GM21360 (cell line): ENCODE measurements around the gene ITSN1.

Experiments used
- ATAC-seq: cut with Tn5 transposase; IDR thresholded peaks from one replicate; pipeline ENCODE4 v1.9.1; 2021; ENCODE audit warnings: mild to moderate bottlenecking, moderate library complexity; ENCODE audit not compliant: unreplicated experiment

Gene ITSN1

DNA sequence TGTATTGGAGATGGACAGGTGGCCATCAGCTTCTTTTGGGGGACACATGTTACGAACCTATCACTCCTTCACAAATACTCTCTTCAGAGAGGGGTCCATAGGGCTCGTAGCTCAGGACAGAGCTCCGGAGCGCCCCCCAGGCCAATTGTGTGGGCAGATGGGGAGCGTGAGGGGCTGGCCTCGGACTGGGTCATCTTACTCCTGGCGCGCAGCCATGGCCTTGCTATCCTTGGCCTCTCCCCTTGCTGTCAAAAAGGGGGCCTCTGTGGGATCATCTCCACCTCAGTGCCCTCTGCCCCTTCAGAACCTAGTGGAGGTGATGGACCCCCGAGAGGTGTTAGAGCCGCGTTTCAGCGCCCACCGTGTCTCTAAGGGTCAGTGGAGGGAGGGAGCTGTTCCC lies 238.3 kb downstream of the ITSN1 start:
- ATAC-seq = no peak

- ATAC-seq = no peak
These were observed 239.6 kb downstream of the ITSN1 start for GRCh38 chr21:33881689-33882440.

DNA sequence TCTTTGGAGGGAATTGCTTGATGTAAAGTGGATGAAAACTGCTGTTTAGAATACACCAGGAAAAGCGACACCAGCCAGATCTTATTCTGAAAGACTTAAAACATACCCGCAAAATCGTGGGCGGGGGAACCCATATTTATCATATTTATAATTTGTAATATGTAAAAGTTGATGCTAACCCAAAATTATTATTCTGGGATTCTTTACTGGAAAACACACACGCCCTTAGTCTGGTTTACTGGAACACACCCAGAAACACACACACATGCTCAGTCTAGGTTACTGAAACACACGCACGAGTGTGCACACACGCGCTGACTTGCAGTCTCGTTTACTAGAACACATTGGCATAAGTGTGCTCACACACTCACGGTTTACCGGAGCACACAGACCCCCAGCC lies 240.8 kb downstream of the ITSN1 start:
- ATAC-seq = no peak

GRCh38 chr21:33884376-33885171 lies 242.3 kb downstream of the ITSN1 start:
- no peak for ATAC-seq

DNA sequence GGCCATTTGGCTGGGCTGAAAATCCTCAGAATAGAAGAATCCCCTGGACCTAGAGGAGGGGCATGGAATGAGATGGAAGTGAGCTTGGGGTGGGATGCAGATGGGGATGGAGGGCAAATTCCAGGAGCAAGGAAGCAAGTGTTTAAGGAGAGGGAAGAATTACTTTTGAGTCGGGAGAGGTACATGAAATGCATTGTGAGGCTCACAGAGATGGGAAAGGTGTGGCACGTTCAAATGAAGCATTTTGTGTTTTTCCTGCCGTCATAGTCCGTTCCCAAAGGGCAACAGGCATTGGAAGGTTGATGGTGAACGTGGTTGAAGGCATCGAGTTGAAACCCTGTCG lies 242.8 kb downstream of the ITSN1 start:
- ATAC-seq = no peak

DNA sequence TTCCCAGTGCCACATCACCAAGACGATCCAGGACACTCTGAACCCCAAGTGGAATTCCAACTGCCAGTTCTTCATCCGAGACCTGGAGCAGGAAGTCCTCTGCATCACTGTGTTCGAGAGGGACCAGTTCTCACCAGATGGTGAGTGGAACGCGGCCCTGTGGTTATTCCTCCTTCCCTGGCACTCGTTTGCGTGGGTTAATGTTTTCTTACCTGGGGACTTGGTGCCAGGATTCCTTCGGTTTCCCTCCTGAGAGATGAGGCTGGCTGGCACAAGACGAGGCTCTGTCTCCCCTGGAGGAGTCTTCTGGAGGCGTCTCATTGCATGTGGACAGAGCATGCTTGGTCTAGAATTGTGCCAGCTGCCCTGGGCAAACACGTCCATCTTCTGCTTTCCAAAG lies 244.0 kb downstream of the ITSN1 start:
- ATAC-seq = no peak

- ATAC-seq = no peak
These were observed 247.9 kb downstream of the ITSN1 start for GRCh38 chr21:33890187-33890586.

GRCh38 chr21:33892853-33893252 lies 250.6 kb downstream of the ITSN1 start:
- ATAC-seq = no peak

GRCh38 chr21:33893917-33894316 lies 251.6 kb downstream of the ITSN1 start:
- no peak for ATAC-seq

GRCh38 chr21:33894736-33895288 lies 252.5 kb downstream of the ITSN1 start:
- ATAC-seq = no peak

- no peak for ATAC-seq
These were observed 253.1 kb downstream of the ITSN1 start for GRCh38 chr21:33895356-33895755.

- ATAC-seq = no peak
These were observed 254.4 kb downstream of the ITSN1 start for GRCh38 chr21:33896691-33897090.

DNA sequence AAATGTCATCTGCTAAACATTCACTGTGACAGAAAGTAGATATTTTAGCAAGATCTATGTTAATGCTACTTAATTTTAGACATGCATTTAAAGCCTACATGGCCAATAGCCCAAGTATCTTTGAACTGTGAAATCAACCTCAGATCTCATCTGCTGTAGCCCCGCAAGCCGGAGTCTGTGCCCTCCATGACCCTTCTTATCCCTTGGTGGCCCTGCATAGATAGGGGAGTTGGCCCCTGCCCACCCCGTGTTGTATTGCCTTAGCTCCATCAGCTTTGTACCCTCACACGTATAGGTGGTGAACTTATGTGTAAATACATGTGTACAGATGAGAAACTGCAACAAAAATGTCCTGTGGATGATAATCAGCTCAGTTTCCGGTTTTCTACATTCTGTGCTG lies 254.8 kb downstream of the ITSN1 start:
- ATAC-seq = no peak

GRCh38 chr21:33897739-33898138 lies 255.4 kb downstream of the ITSN1 start:
- no peak for ATAC-seq

DNA sequence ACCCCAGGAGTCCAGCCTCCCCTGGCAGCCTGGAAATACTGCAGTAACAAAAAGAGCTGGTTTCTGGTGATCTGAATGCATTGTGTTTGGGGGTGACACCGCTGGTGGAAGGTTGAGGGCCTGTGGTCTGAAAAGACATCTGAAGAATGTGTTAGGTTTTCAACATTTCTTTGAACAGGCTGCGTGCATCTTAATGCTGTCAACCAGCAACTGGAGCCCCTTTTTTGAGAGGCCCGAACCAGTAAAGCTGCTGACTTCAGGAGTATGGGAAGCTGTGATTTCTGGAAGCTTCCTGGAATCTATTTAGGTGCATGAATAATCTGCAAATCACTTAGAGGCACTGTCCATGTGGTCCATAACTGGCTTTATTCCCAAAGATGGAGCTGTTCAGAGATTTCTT lies 256.3 kb downstream of the ITSN1 start:
- no peak for ATAC-seq

DNA sequence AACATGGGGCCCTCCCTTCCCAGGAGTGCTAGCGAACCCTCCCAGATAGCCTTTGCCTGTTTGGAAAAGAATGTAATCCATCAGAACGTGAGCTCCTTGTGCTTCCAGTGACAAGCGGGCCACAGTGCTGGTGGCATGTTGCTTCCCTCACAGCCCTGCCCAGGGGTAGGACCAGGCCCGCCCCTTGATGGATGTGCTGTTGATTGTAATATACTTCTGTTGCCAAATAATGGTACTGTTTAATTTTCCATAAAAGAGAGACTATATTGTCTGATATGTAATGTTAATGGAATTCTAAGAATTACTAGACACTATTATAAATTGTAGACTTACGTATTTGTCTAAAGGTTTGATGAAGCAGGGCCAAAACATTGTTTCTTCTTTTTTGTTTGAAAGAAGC lies 256.9 kb downstream of the ITSN1 start:
- ATAC-seq = no peak

- ATAC-seq = no peak
These were observed 259.3 kb downstream of the ITSN1 start for GRCh38 chr21:33901412-33902288.

- ATAC-seq = no peak
These were observed 260.0 kb downstream of the ITSN1 start for GRCh38 chr21:33902349-33902748.

DNA sequence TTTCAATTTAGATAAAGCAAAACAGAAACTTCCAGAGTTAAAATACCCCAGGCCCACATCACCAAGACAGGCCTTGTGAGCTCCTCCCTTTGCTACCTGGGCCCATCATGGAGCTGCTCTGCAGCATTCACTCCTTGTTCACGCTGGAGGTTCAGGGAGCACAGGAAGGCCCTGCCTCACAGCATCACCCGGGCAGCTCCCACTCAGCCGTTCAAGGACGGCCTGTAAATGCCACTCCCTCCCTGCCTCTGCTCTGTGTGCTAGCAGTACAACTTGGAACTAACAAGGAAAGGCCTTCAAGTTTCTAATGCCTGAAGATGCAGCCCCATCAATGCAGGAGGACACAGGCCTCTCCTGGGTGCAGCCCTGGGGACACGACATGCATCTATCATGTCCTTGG lies 261.7 kb downstream of the ITSN1 start:
- ATAC-seq = no peak

DNA sequence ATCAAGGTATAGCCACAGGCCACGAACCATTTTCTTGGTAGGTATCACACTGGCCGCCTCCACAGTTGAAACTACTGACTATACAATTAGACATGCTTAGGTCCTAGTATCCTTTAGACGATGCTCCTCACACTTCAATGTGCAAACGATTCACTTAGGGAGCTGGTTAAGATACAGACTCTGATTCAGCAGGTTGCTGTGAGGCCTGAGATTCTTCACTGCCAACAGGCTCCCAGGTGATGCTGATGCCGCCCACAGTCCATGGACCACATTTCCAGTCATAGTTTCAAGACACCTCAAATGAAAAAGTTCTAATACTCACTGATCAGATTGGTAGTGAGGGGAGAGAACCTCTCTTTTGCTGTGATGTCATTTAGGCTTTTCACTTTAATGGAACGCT lies 266.5 kb downstream of the ITSN1 start:
- ATAC-seq = no peak

- no peak for ATAC-seq
These were observed 267.5 kb downstream of the ITSN1 start for GRCh38 chr21:33909756-33910155.
